ENCODE data around the gene TSGA10IP. TPM values are rescaled to one million over a fixed set of nuclear protein-coding genes. Genes with fewer than 3 reads are reported as not detected.

TSGA10IP gene
- total RNA-seq, 3 donors from 2014 or later: not detected

DNA sequence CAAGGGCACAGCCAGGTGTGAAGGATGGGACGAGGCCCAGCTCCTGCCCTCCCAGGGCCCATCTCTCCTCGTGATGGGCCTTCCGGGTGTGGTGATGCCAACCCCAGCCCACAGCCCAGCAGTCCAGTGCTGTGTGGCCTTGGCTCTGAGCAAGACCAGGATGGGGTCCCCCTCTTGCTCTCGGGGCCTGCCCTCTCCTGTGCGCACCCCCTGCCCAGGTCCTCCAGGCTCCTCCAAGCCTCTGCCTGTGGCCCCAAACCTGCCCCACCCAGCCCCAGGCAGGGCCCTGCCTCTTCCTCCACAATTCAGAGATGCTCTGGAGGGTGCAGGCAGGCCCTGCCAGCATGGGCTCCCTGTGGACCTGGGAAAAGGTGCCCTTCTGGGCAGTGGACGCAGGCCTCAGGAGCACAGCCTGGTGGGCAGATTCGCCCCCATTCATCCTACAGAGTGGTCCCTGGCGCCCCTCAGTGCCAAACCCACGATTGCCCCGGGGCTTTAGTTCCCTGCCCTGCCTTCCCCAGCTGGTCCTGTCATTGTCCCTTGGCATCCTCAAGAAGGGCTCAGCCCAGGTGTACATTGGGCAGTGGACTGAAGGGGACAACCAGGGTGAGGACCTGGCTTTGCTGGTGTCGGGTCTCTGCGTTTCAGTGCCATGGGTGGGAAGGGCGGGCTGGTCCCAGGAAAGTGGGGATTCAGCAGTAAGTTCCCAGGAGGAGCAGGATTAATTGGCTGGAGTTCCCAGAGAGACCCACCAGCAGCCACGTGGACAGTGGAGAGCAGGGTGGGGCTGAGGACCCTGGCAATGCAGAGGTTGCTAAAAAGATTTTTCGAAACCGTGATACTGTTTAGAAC, 36.9 kb downstream of the TSGA10IP start:
- DNase-seq (no peak), ATAC-seq (peak in 1 of 2 donors; percentile 15)
- Mint-ChIP-seq H3K36me3 (ENCODE audit: insufficient read depth) (peaks cover 15% of the 10 kb centered on the region), H3K4me3 (no peak overlapping the region), H3K27me3 (ENCODE audit: low read depth) (no peaks in the 10 kb centered on the region), H3K9me3 (no peaks in the 10 kb centered on the region), H3K4me1 (ENCODE audit: low read depth) (no peaks in the 10 kb centered on the region)

DNA sequence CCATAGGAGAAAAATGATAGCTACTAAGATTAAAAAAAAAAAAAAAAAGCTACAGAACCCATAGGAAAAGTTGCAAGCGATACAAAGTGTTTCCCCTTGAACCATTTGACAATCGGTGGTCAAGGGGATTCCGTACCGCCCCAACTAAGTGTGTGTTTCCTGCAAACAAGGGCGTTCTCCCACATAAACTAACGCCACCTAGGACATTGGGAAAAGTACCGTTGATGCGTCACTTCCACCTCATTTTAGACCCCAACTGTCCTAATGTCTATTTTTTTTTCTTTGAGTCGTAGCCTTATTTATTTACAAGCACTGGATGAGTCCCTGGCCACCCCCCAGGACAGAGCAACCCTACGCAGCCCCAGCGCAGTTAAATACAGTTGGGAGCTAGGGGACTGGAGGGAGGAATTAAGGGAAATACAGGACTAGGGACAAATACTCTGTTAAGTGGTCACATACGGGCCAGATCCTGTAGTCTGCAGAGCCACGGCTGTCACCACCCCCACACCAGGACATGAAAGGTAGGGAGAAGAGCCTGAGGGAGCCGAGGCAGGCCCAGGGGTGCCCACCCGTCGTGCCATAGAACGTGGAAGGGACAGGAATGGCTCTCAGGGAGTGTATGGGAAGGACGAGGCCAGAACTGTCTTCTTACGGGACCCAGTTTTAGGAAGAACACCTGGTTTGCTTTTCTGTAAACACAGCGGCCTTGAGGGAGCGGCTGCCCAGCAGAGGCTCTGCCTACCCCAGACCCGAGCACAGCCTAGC, 37.7 kb downstream of the TSGA10IP start:
- ATAC-seq (no peak), DNase-seq (no peak)
- Mint-ChIP-seq H3K4me1 (ENCODE audit: low read depth) (no peaks in the 10 kb centered on the region), H3K9me3 (no peaks in the 10 kb centered on the region), H3K36me3 (ENCODE audit: insufficient read depth) (peaks cover 10% of the 10 kb centered on the region), H3K27me3 (ENCODE audit: low read depth) (no peaks in the 10 kb centered on the region), H3K4me3 (no peak overlapping the region)

DNA sequence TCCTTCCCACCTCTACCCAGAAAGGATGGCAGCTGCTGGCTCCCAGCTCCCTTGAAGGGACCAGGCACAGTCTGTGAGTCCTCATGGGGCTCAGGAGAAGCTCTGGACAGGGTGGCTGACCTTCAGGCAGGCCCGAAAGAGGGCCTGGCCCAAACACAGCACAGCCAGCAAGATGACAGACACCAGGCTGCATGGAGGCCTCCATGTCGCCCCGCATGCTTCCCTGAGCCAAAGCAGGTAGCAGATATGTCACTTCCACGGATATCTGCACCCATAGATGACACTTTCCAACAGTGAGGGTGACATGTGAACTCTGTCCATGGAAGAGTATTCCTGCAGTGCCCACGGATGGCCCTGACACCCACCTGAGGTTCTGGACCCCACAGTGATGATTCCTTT, 38.3 kb downstream of the TSGA10IP start:
- DNase-seq: no peak
- peaks cover 7% of the 10 kb centered on the region for H3K36me3 Mint-ChIP-seq (ENCODE audit: insufficient read depth)
- H3K27me3 Mint-ChIP-seq (ENCODE audit: low read depth): no peaks in the 10 kb centered on the region
- ATAC-seq: no peak
- H3K9me3 Mint-ChIP-seq: no peaks in the 10 kb centered on the region
- no peak overlapping the region for H3K4me3 Mint-ChIP-seq
- H3K4me1 Mint-ChIP-seq (ENCODE audit: low read depth): no peaks in the 10 kb centered on the region

DNA sequence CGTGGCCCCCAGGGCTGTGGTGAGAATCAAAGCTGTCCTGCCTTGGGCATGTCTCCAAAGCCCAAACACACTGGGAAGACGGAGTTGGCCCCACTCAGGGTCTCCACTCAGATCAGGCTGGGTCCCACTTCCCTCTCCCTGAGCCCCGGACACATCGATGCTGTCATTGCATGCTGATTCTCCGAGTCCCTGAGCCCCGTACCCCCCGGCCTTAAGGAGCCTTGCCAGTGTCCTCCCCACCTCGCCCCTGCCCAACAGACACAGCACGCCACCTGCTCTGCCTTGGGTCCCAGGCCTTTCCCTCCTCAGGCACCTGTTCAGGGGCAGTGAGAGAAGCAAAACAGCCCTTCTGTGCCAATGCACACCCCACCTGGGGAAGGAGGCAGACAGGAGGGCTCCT, 42.1 kb downstream of the TSGA10IP start:
- DNase-seq: no peak
- Mint-ChIP-seq H3K36me3 (ENCODE audit: insufficient read depth) (no peaks in the 10 kb centered on the region), H3K4me1 (ENCODE audit: low read depth) (peaks cover 5% of the 10 kb centered on the region), H3K4me3 (no peak overlapping the region), H3K27me3 (ENCODE audit: low read depth) (no peaks in the 10 kb centered on the region), H3K9me3 (no peaks in the 10 kb centered on the region)
- ATAC-seq: no peak

DNA sequence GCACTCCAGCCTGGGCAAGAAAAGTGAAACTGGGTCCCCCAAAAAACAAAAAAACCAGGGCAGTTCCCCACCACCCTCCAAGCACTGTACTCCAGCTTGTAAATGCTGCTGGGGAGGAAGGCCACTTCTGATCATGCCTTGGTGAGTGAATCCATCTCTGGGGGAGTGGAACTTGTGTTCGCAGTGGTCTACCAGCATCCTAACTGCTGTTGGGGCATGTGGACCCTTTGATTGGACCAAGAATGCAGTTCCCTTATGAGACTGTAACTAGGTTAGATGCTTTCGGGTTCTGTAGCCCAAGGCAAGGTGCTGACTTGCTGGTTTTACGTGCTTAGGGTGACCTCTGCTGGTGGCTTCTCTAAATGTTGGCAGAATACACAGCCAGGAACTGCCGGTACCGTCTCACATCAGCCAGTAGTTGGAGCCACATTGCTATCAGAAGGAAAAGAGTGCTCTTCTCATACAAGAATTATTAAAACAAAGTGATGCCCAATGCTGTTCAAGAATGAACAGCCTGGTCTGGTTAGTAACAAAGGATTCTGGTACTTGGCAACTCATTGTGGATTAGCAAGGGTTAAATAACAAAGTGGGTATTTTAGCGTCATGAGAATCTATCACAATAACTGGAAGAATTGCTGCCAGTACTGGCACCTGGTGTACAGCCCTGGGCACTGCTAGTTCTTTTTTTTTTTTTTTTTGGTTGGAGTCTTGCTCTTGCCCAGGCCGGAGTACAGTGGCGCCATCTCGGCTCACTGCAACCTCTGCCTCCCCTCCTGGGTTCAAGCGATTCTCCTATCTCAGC, 43.7 kb downstream of the TSGA10IP start:
- peak; percentile 89 for DNase-seq
- no peaks in the 10 kb centered on the region for H3K9me3 Mint-ChIP-seq
- peak; percentile 100 for ATAC-seq
- H3K4me1 Mint-ChIP-seq (ENCODE audit: low read depth): peaks cover 5% of the 10 kb centered on the region
- H3K36me3 Mint-ChIP-seq (ENCODE audit: insufficient read depth): no peaks in the 10 kb centered on the region
- no peaks in the 10 kb centered on the region for H3K27me3 Mint-ChIP-seq (ENCODE audit: low read depth)
- no peak overlapping the region for H3K4me3 Mint-ChIP-seq

DNA sequence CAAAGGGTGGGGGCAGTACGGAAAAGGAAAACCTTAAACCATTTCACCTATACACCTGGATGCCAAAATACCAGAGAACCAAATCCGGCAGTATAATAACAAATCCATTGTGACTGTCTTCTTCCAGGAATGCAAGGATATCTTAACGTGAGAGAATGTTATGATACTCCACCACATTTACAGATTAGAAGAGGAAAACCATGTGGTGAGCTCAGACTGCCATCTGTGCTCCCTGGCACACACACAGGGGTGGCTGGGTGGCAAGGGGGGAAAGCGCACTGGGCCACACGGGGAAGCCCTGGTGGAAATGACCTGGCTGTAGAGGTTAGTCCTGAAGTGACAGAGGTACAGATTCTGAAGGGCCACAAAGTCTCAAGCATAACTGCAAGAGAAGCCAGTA, 46.8 kb downstream of the TSGA10IP start:
- Mint-ChIP-seq H3K36me3 (ENCODE audit: insufficient read depth) (peaks cover 3% of the 10 kb centered on the region), H3K27me3 (ENCODE audit: low read depth) (no peaks in the 10 kb centered on the region), H3K4me1 (ENCODE audit: low read depth) (peaks cover 5% of the 10 kb centered on the region), H3K4me3 (no peak overlapping the region), H3K9me3 (no peaks in the 10 kb centered on the region)
- no peak for DNase-seq
- ATAC-seq: no peak

DNA sequence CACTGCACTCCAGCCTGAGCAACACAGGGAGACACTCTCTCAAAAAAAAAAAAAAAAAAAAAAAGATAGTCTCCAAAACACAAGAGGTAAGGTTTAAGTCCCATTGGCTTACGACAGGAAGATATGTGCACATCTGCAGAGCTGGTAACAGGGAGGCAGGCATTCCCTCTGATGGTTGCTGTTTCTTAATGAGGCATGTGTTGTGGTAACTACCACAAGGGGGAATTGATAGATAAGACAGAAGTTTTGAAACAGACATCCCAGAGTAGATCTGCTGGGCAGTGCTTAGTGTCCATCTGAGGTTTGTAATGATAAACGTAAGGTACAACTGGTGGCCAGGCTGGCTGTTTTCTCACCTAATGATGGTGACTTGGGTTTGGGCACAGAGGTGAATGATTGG, 52.0 kb downstream of the TSGA10IP start:
- H3K4me1 Mint-ChIP-seq (ENCODE audit: low read depth): peaks cover 15% of the 10 kb centered on the region
- DNase-seq: no peak
- peaks cover 25% of the 10 kb centered on the region for H3K36me3 Mint-ChIP-seq (ENCODE audit: insufficient read depth)
- H3K4me3 Mint-ChIP-seq: no peak overlapping the region
- no peaks in the 10 kb centered on the region for H3K27me3 Mint-ChIP-seq (ENCODE audit: low read depth)
- H3K9me3 Mint-ChIP-seq: no peaks in the 10 kb centered on the region
- ATAC-seq: no peak

DNA sequence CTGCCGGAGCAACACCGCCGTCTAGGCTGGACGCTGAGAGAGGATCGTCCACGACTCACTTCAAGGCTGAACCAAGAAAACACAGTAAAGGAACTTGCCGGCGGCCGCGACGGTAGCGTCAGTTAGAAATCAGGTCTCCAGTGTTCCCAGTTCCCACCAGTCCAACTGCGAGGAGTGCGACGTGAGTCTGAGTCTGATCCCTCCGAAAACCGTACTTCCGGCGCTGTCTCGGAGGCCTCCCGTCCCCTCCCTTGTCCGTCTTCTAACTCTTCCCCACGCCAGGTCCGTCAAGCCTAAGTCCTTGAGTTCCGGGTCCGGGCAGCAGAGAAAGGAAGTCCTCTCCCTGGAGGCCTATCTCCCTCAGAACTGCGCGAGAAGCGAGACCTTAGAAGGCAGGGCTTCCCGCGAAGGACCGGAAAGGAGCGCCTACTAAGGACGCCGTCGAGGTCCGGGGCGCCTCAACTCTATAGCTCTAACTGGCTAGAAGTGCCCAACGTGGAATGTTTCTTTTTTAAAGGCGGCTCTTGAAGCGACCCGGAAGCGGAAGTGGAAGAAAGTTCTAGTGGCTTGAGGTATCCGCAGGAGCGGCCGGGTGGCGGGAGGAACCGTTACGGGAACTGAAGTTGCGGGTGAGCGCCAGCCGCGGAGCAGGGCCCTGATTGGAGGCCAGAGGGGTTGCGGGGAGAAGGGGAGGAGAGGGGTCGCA, 56.8 kb downstream of the TSGA10IP start, which contains the start of the genes BANF1 and EIF1AD:
BANF1 (plus strand) TSS at position 562 of the 706 bp plus-strand sequence. CDS start 748 bp downstream, outside the sequence.
EIF1AD (minus strand) TSS at position 216 of the 706 bp plus-strand sequence. CDS start 1,768 bp downstream, outside the sequence.
- peak; percentile 86 for DNase-seq
- Mint-ChIP-seq H3K27me3 (ENCODE audit: low read depth) (no peaks in the 10 kb centered on the region), H3K4me3 (peak within 1 kb of the TSS; percentile 97), H3K36me3 (ENCODE audit: insufficient read depth) (peaks cover 33% of the 10 kb centered on the region), H3K9me3 (no peaks in the 10 kb centered on the region), H3K4me1 (ENCODE audit: low read depth) (peaks cover 23% of the 10 kb centered on the region)
- peak; percentile 93 to 95 for ATAC-seq

DNA sequence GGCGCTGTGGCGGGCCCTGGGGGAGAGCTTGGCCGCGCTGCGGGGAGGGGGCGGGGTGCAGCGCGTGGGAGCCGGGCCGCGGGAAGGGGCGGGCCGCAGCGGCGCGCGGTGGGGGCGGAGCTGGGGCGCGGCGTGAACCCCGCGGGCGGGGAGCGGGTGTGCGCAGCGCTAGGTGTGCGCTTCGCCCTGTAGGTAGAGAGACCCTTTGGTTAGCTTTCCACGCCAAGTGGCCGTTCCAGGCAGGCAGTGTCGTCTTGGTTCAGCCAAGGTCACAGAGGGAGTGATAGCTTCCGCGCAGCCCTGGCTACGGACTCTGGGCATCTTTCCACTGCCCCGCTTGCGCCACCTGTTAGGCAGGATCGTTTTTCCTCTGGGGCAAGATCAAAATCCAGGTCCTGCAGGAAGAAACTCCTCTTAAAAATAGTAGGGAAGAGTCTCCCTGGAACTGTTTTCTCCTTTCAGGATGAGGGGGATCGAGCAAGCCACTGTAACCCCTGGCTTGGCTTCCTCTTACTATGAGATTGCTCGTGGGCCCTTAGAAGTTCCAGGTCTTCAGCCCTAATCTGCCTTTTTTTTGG, 57.5 kb downstream of the TSGA10IP start:
- H3K36me3 Mint-ChIP-seq (ENCODE audit: insufficient read depth): peaks cover 26% of the 10 kb centered on the region
- H3K4me3 Mint-ChIP-seq: peak overlapping the region; percentile 97
- no peaks in the 10 kb centered on the region for H3K9me3 Mint-ChIP-seq
- DNase-seq: peak; percentile 67
- H3K4me1 Mint-ChIP-seq (ENCODE audit: low read depth): peaks cover 23% of the 10 kb centered on the region
- no peaks in the 10 kb centered on the region for H3K27me3 Mint-ChIP-seq (ENCODE audit: low read depth)
- peak; percentile 75 to 77 for ATAC-seq

DNA sequence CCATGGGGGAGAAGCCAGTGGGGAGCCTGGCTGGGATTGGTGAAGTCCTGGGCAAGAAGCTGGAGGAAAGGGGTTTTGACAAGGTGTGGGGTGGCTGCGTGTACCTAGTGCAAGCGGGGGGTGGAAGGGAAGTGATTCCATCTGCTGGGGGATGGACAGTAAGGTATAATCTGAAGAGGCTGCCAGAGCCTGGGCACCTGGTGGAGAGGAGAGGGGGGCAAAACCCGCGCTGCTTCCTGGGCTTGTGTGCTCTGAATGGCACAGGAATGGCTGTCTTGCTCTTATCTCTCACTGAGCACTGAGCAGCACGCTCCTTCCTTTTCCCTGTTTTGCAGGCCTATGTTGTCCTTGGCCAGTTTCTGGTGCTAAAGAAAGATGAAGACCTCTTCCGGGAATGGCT, 58.0 kb downstream of the TSGA10IP start:
- DNase-seq (no peak), ATAC-seq (no peak)
- Mint-ChIP-seq H3K4me1 (ENCODE audit: low read depth) (peaks cover 23% of the 10 kb centered on the region), H3K4me3 (peak overlapping the region; percentile 97), H3K9me3 (no peaks in the 10 kb centered on the region), H3K27me3 (ENCODE audit: low read depth) (no peaks in the 10 kb centered on the region), H3K36me3 (ENCODE audit: insufficient read depth) (peaks cover 21% of the 10 kb centered on the region)

DNA sequence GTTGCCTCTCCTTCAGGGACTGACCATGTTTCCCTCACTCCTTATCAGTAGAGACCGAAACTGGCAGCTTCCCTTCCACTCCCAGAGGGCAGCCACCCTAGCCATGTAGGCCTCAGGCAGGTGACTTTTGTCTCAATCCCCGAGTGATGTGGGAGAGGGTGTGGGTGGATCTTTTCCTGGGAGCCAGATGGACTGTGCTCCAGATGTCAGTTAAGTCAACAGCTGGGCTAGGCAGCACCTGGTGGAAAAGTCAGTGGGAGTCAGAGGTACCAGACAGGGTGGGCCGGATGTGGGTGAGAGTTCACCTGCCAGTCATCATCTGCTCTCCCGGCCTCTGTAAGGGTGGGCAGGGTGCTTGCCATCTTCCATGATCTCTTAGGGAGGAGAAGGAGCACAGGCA, 58.9 kb downstream of the TSGA10IP start:
- Mint-ChIP-seq H3K4me3 (peak overlapping the region; percentile 97), H3K36me3 (ENCODE audit: insufficient read depth) (peaks cover 12% of the 10 kb centered on the region), H3K9me3 (no peaks in the 10 kb centered on the region), H3K4me1 (ENCODE audit: low read depth) (peaks cover 23% of the 10 kb centered on the region), H3K27me3 (ENCODE audit: low read depth) (no peaks in the 10 kb centered on the region)
- DNase-seq: no peak
- no peak for ATAC-seq

DNA sequence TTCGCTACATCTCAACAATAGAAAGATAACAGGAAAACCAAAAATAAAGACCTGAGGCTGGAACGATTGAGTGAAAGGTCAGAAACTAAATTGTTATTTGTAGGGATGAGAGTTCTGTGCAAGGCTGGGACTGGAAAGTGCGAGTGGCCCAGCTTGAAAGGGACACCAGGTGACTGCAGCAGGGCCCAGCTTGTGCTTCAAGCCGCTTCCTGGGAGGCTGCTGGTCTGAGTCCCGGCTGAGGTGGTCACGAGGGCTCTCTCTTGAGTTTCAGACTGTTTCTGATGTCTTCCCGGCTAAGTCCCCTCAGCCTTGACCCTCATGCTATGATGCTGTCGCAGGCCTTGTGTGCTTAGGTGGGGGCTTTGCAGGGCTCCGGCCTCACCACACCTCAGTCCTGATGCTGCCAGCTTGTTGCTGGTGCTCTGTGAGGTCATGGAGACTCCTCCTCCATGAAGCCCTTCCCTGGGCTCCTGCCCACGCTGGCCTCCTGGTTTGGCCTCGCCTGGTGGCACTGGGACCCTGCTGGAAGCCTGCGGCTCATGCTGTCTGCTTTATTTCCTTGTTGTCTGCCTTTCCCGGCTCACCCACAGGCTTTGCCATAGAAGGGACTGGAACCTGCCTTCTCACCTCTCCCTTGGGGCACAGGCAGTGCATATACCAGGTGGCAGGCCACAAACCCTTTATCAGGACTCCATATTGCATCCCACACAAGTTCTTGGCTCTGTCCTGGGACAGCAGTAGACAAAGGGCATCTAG, 61.0 kb downstream of the TSGA10IP start:
- ATAC-seq: no peak
- Mint-ChIP-seq H3K4me1 (ENCODE audit: low read depth) (peaks cover 11% of the 10 kb centered on the region), H3K9me3 (no peaks in the 10 kb centered on the region), H3K4me3 (no peak overlapping the region), H3K36me3 (ENCODE audit: insufficient read depth) (peaks cover 10% of the 10 kb centered on the region), H3K27me3 (ENCODE audit: low read depth) (peaks cover 7% of the 10 kb centered on the region)
- DNase-seq: no peak

DNA sequence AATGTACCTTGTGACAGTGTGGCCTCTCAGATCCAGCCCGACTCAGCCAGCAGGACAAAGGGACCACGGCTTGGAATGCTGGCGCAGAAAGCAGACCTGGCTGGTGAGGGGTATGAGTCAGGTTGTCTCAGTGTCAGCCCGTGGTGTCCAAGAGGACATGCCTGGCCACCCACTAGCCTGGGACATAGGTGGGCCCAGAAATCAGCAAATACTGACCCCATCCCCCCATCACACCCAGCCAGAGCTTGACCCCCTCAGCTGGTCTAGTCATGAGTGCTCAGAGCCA, 61.6 kb downstream of the TSGA10IP start:
- ATAC-seq (no peak), DNase-seq (no peak)
- Mint-ChIP-seq H3K36me3 (ENCODE audit: insufficient read depth) (peaks cover 10% of the 10 kb centered on the region), H3K4me3 (no peak overlapping the region), H3K27me3 (ENCODE audit: low read depth) (peaks cover 10% of the 10 kb centered on the region), H3K4me1 (ENCODE audit: low read depth) (peaks cover 9% of the 10 kb centered on the region), H3K9me3 (no peaks in the 10 kb centered on the region)

Data from activated T-cell treated with anti-CD3 and anti-CD28 coated beads, Interleukin-2, amount 50 U/mL, for 4 hours (primary cell).